Progenitor cell of endocrine pancreas (in vitro differentiated cells): ENCODE data around the gene PCGF3. TPM values are rescaled to one million over a fixed set of nuclear protein-coding genes. Genes with fewer than 3 reads are reported as not detected.

Source experiments
- DNase-seq: peaks from one replicate; pipeline ENCODE4 v3.0.0; 2021; ENCODE audit warnings: low spot score; ENCODE audit not compliant: unreplicated experiment
- H3K27ac Mint-ChIP-seq: 2 replicates; pipeline ENCODE4 v1.8.0; 2021; ENCODE audit warnings: mild to moderate bottlenecking, moderate library complexity, mixed read lengths
- H3K27me3 Mint-ChIP-seq: 2 replicates; pipeline ENCODE4 v1.8.0; 2021; ENCODE audit warnings: mixed read lengths
- H3K36me3 Mint-ChIP-seq: 2 replicates; pipeline ENCODE4 v1.8.0; 2022; ENCODE audit warnings: mixed read lengths; ENCODE audit not compliant: insufficient read depth
- H3K4me1 Mint-ChIP-seq: 2 replicates; pipeline ENCODE4 v1.8.0; 2021; ENCODE audit warnings: low read depth, mixed read lengths
- H3K4me3 Mint-ChIP-seq: 2 replicates; pipeline ENCODE4 v1.8.0; 2021; ENCODE audit warnings: low read depth, mild to moderate bottlenecking, moderate library complexity, mixed read lengths
- H3K9me3 Mint-ChIP-seq: 2 replicates; pipeline ENCODE4 v1.8.0; 2021; ENCODE audit warnings: low read depth, mixed read lengths
- total RNA-seq: library from RNA; stranded (reverse); gene quantifications from 2 replicates; pipeline ENCODE4 v1.2.1, GENCODE V29; 2021
- TF ChIP-seq, protein P1 (sequence below): fragments of 200-600 bp; sonication (generic); IDR thresholded peaks from one replicate; pipeline ENCODE4 v1.5.0; 2021; ENCODE audit warnings: antibody characterized with exemption, mild to moderate bottlenecking; ENCODE audit not compliant: unreplicated experiment

The PCGF3 gene
- total RNA-seq, 1 donor from 2014 or later: 79.8 TPM

DNA sequence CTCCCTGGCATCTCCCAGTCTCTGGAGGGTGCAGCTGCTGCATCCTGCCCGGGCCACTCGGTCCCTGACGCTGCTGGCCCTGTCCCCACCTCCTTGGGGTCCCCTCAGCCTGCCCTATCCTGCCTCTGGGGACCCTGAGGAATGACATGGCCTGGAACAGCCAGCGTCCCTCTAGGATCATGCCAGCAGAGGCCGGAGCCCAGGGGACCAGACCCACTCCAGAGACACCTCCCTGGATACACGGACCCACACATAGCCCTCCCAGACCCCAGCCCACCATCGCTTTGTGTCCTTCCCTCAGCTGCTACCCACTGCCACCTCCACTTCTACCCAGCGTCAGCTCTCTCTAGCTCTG lies 84.8 kb downstream of the PCGF3 start:
- no peak overlapping the region for H3K4me3 Mint-ChIP-seq
- no peaks in the 10 kb centered on the region for H3K36me3 Mint-ChIP-seq
- no peaks in the 10 kb centered on the region for H3K9me3 Mint-ChIP-seq
- H3K4me1 Mint-ChIP-seq: peaks cover 2% of the 10 kb centered on the region
- peaks cover 42% of the 10 kb centered on the region for H3K27me3 Mint-ChIP-seq
- H3K27ac Mint-ChIP-seq: no peak overlapping the region
- TF ChIP-seq, protein P1, sequence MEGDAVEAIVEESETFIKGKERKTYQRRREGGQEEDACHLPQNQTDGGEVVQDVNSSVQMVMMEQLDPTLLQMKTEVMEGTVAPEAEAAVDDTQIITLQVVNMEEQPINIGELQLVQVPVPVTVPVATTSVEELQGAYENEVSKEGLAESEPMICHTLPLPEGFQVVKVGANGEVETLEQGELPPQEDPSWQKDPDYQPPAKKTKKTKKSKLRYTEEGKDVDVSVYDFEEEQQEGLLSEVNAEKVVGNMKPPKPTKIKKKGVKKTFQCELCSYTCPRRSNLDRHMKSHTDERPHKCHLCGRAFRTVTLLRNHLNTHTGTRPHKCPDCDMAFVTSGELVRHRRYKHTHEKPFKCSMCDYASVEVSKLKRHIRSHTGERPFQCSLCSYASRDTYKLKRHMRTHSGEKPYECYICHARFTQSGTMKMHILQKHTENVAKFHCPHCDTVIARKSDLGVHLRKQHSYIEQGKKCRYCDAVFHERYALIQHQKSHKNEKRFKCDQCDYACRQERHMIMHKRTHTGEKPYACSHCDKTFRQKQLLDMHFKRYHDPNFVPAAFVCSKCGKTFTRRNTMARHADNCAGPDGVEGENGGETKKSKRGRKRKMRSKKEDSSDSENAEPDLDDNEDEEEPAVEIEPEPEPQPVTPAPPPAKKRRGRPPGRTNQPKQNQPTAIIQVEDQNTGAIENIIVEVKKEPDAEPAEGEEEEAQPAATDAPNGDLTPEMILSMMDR: no peak
- DNase-seq: no peak

DNA sequence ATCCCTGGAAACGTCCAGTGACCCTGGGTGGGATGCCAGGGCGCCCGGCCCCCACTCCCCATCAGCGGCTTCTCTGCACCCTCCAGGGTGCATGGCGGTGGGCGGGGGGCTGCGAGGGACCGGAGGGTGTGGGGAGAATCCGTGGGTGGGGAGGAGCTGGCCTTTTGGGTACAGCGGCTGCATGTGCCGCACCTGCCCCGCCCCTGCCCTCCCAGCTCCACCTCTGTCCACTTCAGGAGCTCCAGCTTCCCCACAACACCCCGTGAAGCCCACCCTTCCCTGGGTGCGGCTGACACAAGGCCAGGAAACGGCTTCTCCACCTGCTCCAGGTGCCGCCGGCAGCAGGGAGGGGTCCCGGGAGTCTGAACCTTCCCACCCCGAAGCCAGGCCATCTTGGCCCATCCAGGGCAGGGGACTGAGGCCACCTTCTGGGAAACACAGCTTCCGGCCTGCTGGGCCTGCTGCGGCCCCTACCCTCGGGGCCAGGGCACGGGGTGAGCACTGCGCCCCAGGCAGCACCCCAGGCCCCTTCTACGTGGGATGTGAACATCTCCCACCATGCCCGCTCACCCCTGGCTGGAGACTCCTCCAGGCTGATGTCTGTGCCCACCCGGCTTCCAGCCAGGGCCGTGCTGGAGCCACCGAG lies 85.7 kb downstream of the PCGF3 start:
- Mint-ChIP-seq H3K27me3 (peaks cover 47% of the 10 kb centered on the region), H3K9me3 (no peaks in the 10 kb centered on the region), H3K27ac (no peak overlapping the region), H3K36me3 (no peaks in the 10 kb centered on the region), H3K4me1 (peaks cover 2% of the 10 kb centered on the region), H3K4me3 (no peak overlapping the region)
- TF ChIP-seq, protein P1: no peak
- DNase-seq: no peak

DNA sequence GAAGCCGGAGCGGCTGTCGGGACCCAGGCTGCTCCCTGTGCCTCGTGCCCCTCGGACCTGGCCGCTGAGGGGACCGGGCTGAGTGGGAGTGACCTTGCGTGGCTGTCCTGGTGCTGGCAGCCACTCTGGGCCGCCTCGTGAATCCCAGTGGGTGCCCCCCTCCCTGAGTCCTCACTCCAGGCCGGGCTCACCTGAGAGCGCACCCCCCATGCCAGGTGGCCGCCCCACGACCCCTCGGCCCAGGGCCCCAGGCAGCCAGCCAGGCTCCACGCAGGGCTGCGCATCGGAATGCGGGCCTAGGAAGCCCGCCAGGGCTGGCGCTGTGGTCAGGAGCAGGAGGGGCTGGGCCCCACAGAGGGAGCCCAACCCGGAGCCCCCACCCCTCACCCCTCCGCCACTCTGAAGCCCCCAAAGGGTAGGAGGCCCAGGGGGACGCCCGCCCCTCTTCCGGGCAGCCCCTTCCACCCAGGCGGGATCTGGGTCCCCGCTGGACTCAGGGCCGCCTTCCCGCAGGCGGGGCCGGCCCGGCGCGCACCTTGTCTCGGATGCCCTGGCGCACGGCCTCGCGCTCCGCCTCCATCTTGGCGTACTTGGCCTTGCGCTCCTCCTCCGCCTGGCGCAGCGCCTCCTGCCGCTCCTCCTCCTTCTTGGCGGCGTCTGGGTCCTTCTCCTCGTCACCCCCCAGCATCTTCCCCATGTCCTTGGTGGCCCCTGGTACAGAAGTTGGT lies 86.4 kb downstream of the PCGF3 start:
- DNase-seq: no peak

DNA sequence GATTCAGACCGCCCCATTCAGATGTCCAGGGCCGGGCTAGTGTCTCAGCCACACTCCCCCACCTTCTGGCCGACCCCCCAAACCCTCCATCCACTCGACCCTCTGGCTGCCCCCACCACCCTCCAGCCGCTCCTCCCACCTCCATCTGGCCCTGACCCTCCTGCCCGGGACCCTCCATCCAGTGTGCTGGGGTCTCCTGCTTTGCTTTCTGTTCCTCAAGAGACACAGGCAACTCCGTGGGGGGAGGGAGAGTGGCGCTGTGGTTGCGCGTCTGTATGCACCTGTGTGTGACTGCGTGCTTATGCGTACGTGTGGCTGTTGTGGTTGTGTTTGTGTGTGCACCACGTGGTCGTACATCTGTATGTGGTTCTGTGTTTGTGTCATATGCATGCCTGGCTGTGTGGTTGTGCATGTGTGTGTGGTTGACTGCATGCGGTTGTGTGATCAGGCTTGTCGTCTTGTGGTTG lies 87.0 kb downstream of the PCGF3 start:
- H3K4me1 Mint-ChIP-seq: no peaks in the 10 kb centered on the region
- H3K9me3 Mint-ChIP-seq: no peaks in the 10 kb centered on the region
- H3K27me3 Mint-ChIP-seq: peaks cover 49% of the 10 kb centered on the region
- no peaks in the 10 kb centered on the region for H3K36me3 Mint-ChIP-seq
- no peak overlapping the region for H3K27ac Mint-ChIP-seq
- TF ChIP-seq, protein P1: no peak
- no peak overlapping the region for H3K4me3 Mint-ChIP-seq
- no peak for DNase-seq

More for the DNA sequence above, 86.4 kb downstream of the PCGF3 start:
- Mint-ChIP-seq H3K4me3 (no peak overlapping the region), H3K9me3 (no peaks in the 10 kb centered on the region), H3K36me3 (no peaks in the 10 kb centered on the region), H3K4me1 (peaks cover 2% of the 10 kb centered on the region), H3K27me3 (peaks cover 53% of the 10 kb centered on the region), H3K27ac (no peak overlapping the region)
- TF ChIP-seq, protein P1: no peak

DNA sequence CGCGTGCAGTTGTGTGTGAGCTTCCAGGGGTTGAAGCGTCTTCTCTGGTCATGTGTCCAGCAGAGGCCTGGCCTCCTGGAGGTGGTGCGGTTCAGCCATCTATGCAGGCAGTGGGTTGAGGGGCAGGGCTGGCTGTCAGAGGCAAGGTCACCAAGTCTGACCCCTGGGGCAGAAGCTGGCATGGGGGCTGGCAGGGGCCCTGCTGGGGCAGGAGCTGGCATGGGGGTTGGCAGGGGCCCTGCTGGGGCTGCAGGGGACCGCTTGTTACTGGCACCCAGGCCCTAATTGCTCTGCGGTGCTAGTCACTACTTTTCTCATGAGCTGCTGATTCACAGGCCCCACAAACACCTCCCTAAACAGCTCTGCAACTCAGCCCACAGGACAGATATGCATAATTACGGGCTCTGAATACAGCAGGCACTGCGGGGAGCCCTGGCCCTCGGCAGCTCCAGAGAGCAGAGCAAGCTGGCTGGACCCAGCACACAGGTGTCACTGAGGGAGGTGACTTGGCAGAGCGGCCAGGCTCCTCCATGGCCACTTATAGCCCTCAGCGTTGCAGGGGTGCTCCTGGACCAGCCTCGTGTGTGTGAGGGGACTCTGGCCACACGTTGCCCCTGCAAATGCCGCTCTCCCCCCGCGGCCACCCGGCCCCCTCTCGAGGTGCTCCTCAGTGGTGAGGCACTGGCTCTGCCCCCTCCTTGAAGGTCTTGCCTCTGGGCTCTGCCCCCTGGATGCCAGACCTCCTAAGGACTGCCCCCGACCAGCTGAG lies 87.6 kb downstream of the PCGF3 start:
- Mint-ChIP-seq H3K9me3 (no peaks in the 10 kb centered on the region), H3K4me1 (no peaks in the 10 kb centered on the region), H3K36me3 (no peaks in the 10 kb centered on the region), H3K27ac (no peak overlapping the region), H3K4me3 (no peak overlapping the region), H3K27me3 (peaks cover 47% of the 10 kb centered on the region)
- TF ChIP-seq, protein P1: no peak
- no peak for DNase-seq
